ENCODE measurements around the gene ACOT11. TPM values are rescaled to one million over a fixed set of nuclear protein-coding genes. Genes with fewer than 3 reads are reported as not detected.

Gene ACOT11
- total RNA-seq, 1 experiment from 2014 or later, result 25.7 TPM

- H3K9me2 ChIP-seq (ENCODE audit: insufficient read depth), result no peaks in the 10 kb centered on the region
- no peaks in the 10 kb centered on the region for H3F3A ChIP-seq (ENCODE audit: insufficient read depth, low read depth)
- H3K9me3 ChIP-seq (ENCODE audit: insufficient read depth, low read depth), result no peaks in the 10 kb centered on the region
- BruUV-seq (replicated peaks), result no TSS peak
- H3K4me2 ChIP-seq, result no peak overlapping the region
- H3K36me3 ChIP-seq (ENCODE audit: low read depth), result no peaks in the 10 kb centered on the region
- H2AFZ ChIP-seq, result no peak overlapping the region
- no peaks in the 10 kb centered on the region for H3K4me1 ChIP-seq (replicated peaks; ENCODE audit: insufficient read depth)
- POLR2A ChIA-PET (ENCODE audit: unreplicated experiment), result interaction anchor here (0.5 kb wide), 1 partner anchor 37 kb away, joined by 3 read pairs; no protein-coding TSS in a partner anchor
- intact Hi-C loops (cut with micrococcal nuclease; ENCODE audit: unreplicated experiment), result no loop called here
- no peak overlapping the region for H3K4me3 ChIP-seq
- DNase-seq, result no peak
- H3K27me3 ChIP-seq (ENCODE audit: insufficient read depth, low read depth), result no peaks in the 10 kb centered on the region
- H3K27ac ChIP-seq, result no peak overlapping the region
- H4K20me1 ChIP-seq (ENCODE audit: insufficient read depth), result no peaks in the 10 kb centered on the region
- CTCF ChIA-PET, result interaction anchor here (0.6 kb wide), 2 partner anchors 80 to 84 kb away, joined by 3 to 11 read pairs; no protein-coding TSS in a partner anchor
- TF ChIP-seq EZH2 (IDR thresholded peaks at IDR 0.05; ENCODE audit: low read depth) (no peak), CTCF (conservative IDR thresholded peaks at IDR 0.05) (no peak)
- no peaks in the 10 kb centered on the region for H3K79me2 ChIP-seq (ENCODE audit: low read depth)
Measured at GRCh38 chr1:54579337-54579781, 31.3 kb downstream of the ACOT11 start.

- Histone ChIP-seq H3K79me2 (ENCODE audit: low read depth) (no peaks in the 10 kb centered on the region), H4K20me1 (ENCODE audit: insufficient read depth) (no peaks in the 10 kb centered on the region), H3K4me2 (no peak overlapping the region), H3K4me3 (no peak overlapping the region), H3K27ac (no peak overlapping the region), H3K4me1 (replicated peaks; ENCODE audit: insufficient read depth) (no peaks in the 10 kb centered on the region), H3K9me3 (ENCODE audit: insufficient read depth, low read depth) (no peaks in the 10 kb centered on the region), H2AFZ (no peak overlapping the region), H3K27me3 (ENCODE audit: insufficient read depth, low read depth) (no peaks in the 10 kb centered on the region), H3K9me2 (ENCODE audit: insufficient read depth) (no peaks in the 10 kb centered on the region), H3K36me3 (ENCODE audit: low read depth) (no peaks in the 10 kb centered on the region), H3F3A (ENCODE audit: insufficient read depth, low read depth) (no peaks in the 10 kb centered on the region)
- BruUV-seq (replicated peaks), result no TSS peak
- POLR2A ChIA-PET (ENCODE audit: unreplicated experiment), result interaction anchor here (0.6 to 0.7 kb wide), 2 partner anchors 33 to 601 kb away, joined by 3 read pairs; no protein-coding TSS in a partner anchor
- intact Hi-C loops (cut with micrococcal nuclease; ENCODE audit: unreplicated experiment), result loop anchor here (1.0 kb wide), 1 partner anchor 39 kb away; no protein-coding TSS in a partner anchor
- CTCF ChIA-PET, result interaction anchor here (0.6 kb wide), 2 partner anchors 220 to 470 kb away, joined by 3 read pairs; partner anchors contain the start of gene TTC22
- TF ChIP-seq CTCF (conservative IDR thresholded peaks at IDR 0.05) (no peak), EZH2 (IDR thresholded peaks at IDR 0.05; ENCODE audit: low read depth) (no peak)
- no peak for DNase-seq
Measured at GRCh38 chr1:54580856-54581550, 33.0 kb downstream of the ACOT11 start.

- Histone ChIP-seq H3K4me1 (replicated peaks; ENCODE audit: insufficient read depth) (no peaks in the 10 kb centered on the region), H3K36me3 (ENCODE audit: low read depth) (no peaks in the 10 kb centered on the region), H3K27ac (no peak overlapping the region), H2AFZ (no peak overlapping the region), H4K20me1 (ENCODE audit: insufficient read depth) (no peaks in the 10 kb centered on the region), H3K9me2 (ENCODE audit: insufficient read depth) (no peaks in the 10 kb centered on the region), H3K4me3 (no peak overlapping the region), H3F3A (ENCODE audit: insufficient read depth, low read depth) (no peaks in the 10 kb centered on the region), H3K79me2 (ENCODE audit: low read depth) (no peaks in the 10 kb centered on the region), H3K4me2 (no peak overlapping the region), H3K27me3 (ENCODE audit: insufficient read depth, low read depth) (no peaks in the 10 kb centered on the region), H3K9me3 (ENCODE audit: insufficient read depth, low read depth) (no peaks in the 10 kb centered on the region)
- peak; percentile 69 to 94 for DNase-seq
- TF ChIP-seq EZH2 (IDR thresholded peaks at IDR 0.05; ENCODE audit: low read depth) (no peak), CTCF (conservative IDR thresholded peaks at IDR 0.05) (no peak)
- no TSS peak for BruUV-seq (replicated peaks)
- intact Hi-C loops (cut with micrococcal nuclease; ENCODE audit: unreplicated experiment), result loop anchor here (1.0 kb wide), 1 partner anchor 39 kb away; no protein-coding TSS in a partner anchor
- ChIA-PET CTCF (interaction anchor here (0.6 kb wide), 2 partner anchors 219 to 470 kb away, joined by 3 read pairs; partner anchors contain the start of gene TTC22), POLR2A (ENCODE audit: unreplicated experiment) (interaction anchor here (0.6 to 0.9 kb wide), 3 partner anchors 11 to 601 kb away, joined by 3 read pairs; no protein-coding TSS in a partner anchor)
Measured at GRCh38 chr1:54581621-54582035, 33.6 kb downstream of the ACOT11 start.

All from PC-9 (cell line).